ENCODE data around the gene ADPGK.

ADPGK gene

GRCh38 chr15:72797834-72798233, 14.3 kb upstream of the ADPGK start:
- no peak overlapping the region for H3K27ac ChIP-seq

GRCh38 chr15:72797338-72797689, 13.8 kb upstream of the ADPGK start:
- TF ChIP-seq ZFX (IDR thresholded peaks at IDR 0.05; ENCODE audit: borderline replicate concordance) (no peak), CTCF (IDR thresholded peaks at IDR 0.05) (no peak)
- no peak overlapping the region for H3K27ac ChIP-seq

More at GRCh38 chr15:72797834-72798233, 14.3 kb upstream of the ADPGK start:
- TF ChIP-seq CTCF (IDR thresholded peaks at IDR 0.05) (no peak), ZFX (IDR thresholded peaks at IDR 0.05; ENCODE audit: borderline replicate concordance) (no peak)

- TF ChIP-seq CTCF (IDR thresholded peaks at IDR 0.05), result peak; percentile 84
- TF ChIP-seq ZFX (IDR thresholded peaks at IDR 0.05; ENCODE audit: borderline replicate concordance), result no peak
- no peak overlapping the region for H3K27ac ChIP-seq
Measured at GRCh38 chr15:72796515-72797337, 13.2 kb upstream of the ADPGK start.

- TF ChIP-seq ZFX (IDR thresholded peaks at IDR 0.05; ENCODE audit: borderline replicate concordance) (no peak), CTCF (IDR thresholded peaks at IDR 0.05) (no peak)
- no peak overlapping the region for H3K27ac ChIP-seq
Measured at GRCh38 chr15:72796210-72796514, 12.6 kb upstream of the ADPGK start.

GRCh38 chr15:72793766-72794660, 10.5 kb upstream of the ADPGK start:
- no peak overlapping the region for H3K27ac ChIP-seq
- TF ChIP-seq CTCF (IDR thresholded peaks at IDR 0.05), result no peak
- no peak for TF ChIP-seq ZFX (IDR thresholded peaks at IDR 0.05; ENCODE audit: borderline replicate concordance)

- no peak overlapping the region for H3K27ac ChIP-seq
- TF ChIP-seq ZFX (IDR thresholded peaks at IDR 0.05; ENCODE audit: borderline replicate concordance) (no peak), CTCF (IDR thresholded peaks at IDR 0.05) (no peak)
Measured at GRCh38 chr15:72792431-72792830, 8.9 kb upstream of the ADPGK start.
